HL-60 (cell line): Measurements from ENCODE around the gene SIN3A.
"Not testable (repeated sequence)": the region's sequence is repeated elsewhere in the genome, so short reads cannot be mapped to it uniquely, and the experiment has no call there.

Experiments
- DNase-seq, 2 experiments: peaks; one replicate each; pipeline ENCODE4 v3.0.0-alpha.2; 2010 to 2020; ENCODE audit warnings: low read depth in 1 of 2, low spot score in 1 of 2
- H3K27ac ChIP-seq: fragments of 250-450 bp; sonication (Bioruptor Pico); replicated peaks from 2 replicates; pipeline ENCODE4 v1.5.1; 2020; ENCODE audit warnings: mild to moderate bottlenecking, moderate library complexity
- H3K27me3 ChIP-seq: fragments of 250-450 bp; sonication (Bioruptor Pico); 2 replicates; pipeline ENCODE4 v1.5.1; 2021; ENCODE audit warnings: mild to moderate bottlenecking, moderate library complexity; ENCODE audit not compliant: insufficient read depth, poor library complexity, severe bottlenecking
- H3K4me3 ChIP-seq: replicated peaks from 2 replicates; pipeline ENCODE4 v1.5.1; 2011; ENCODE audit warnings: mild to moderate bottlenecking, control low read depth, low read length; ENCODE audit not compliant: insufficient read depth
- GABPA ChIP-seq: IDR thresholded peaks from 2 replicates; pipeline ENCODE4 v1.6.1; 2012; ENCODE audit warnings: low read depth
- POLR2AphosphoS5 ChIP-seq: IDR thresholded peaks from 2 replicates; pipeline ENCODE4 v1.6.1; 2012; ENCODE audit warnings: low read depth
- SPI1 ChIP-seq: IDR thresholded peaks from 2 replicates; pipeline ENCODE4 v1.6.1; 2012; ENCODE audit warnings: low read depth, mild to moderate bottlenecking, borderline replicate concordance
- TF ChIP-seq, protein P1 (sequence below): IDR thresholded peaks from 2 replicates; pipeline ENCODE4 v1.6.1; 2012; ENCODE audit warnings: low read depth; ENCODE audit not compliant: insufficient replicate concordance
- TF ChIP-seq, protein P2 (sequence below): IDR thresholded peaks from one replicate; pipeline ENCODE4 v1.5.1; 2011; ENCODE audit warnings: low read length, control low read depth, inconsistent platforms; ENCODE audit not compliant: insufficient read depth

The SIN3A gene

DNA sequence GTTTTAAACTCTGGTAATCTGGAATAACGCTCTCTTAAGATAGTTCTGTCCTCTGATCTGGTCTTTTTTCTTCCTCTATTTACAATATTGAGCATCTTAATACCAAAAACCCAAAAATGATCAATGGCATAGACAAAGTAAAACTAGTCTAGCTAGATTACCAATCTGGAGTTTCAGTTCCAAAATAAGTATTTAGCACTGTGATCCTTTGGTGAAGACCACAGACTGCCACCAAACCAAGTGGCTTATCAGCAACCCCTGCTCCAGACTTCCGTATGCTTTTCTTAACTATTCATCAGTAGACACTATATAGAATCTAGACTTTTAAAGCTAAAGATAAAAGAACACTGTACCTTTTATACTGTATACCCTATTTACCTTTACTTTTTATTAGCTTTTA lies 47.6 kb downstream of the SIN3A start:
- Histone ChIP-seq H3K27ac (no peak overlapping the region), H3K27me3 (no peaks in the 10 kb centered on the region), H3K4me3 (no peak overlapping the region)
- TF ChIP-seq SPI1 (no peak), GABPA (no peak), POLR2AphosphoS5 (no peak)
- TF ChIP-seq, protein P1, sequence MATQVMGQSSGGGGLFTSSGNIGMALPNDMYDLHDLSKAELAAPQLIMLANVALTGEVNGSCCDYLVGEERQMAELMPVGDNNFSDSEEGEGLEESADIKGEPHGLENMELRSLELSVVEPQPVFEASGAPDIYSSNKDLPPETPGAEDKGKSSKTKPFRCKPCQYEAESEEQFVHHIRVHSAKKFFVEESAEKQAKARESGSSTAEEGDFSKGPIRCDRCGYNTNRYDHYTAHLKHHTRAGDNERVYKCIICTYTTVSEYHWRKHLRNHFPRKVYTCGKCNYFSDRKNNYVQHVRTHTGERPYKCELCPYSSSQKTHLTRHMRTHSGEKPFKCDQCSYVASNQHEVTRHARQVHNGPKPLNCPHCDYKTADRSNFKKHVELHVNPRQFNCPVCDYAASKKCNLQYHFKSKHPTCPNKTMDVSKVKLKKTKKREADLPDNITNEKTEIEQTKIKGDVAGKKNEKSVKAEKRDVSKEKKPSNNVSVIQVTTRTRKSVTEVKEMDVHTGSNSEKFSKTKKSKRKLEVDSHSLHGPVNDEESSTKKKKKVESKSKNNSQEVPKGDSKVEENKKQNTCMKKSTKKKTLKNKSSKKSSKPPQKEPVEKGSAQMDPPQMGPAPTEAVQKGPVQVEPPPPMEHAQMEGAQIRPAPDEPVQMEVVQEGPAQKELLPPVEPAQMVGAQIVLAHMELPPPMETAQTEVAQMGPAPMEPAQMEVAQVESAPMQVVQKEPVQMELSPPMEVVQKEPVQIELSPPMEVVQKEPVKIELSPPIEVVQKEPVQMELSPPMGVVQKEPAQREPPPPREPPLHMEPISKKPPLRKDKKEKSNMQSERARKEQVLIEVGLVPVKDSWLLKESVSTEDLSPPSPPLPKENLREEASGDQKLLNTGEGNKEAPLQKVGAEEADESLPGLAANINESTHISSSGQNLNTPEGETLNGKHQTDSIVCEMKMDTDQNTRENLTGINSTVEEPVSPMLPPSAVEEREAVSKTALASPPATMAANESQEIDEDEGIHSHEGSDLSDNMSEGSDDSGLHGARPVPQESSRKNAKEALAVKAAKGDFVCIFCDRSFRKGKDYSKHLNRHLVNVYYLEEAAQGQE = no peak
- TF ChIP-seq, protein P2, sequence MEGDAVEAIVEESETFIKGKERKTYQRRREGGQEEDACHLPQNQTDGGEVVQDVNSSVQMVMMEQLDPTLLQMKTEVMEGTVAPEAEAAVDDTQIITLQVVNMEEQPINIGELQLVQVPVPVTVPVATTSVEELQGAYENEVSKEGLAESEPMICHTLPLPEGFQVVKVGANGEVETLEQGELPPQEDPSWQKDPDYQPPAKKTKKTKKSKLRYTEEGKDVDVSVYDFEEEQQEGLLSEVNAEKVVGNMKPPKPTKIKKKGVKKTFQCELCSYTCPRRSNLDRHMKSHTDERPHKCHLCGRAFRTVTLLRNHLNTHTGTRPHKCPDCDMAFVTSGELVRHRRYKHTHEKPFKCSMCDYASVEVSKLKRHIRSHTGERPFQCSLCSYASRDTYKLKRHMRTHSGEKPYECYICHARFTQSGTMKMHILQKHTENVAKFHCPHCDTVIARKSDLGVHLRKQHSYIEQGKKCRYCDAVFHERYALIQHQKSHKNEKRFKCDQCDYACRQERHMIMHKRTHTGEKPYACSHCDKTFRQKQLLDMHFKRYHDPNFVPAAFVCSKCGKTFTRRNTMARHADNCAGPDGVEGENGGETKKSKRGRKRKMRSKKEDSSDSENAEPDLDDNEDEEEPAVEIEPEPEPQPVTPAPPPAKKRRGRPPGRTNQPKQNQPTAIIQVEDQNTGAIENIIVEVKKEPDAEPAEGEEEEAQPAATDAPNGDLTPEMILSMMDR = no peak
- DNase-seq = no peak

DNA sequence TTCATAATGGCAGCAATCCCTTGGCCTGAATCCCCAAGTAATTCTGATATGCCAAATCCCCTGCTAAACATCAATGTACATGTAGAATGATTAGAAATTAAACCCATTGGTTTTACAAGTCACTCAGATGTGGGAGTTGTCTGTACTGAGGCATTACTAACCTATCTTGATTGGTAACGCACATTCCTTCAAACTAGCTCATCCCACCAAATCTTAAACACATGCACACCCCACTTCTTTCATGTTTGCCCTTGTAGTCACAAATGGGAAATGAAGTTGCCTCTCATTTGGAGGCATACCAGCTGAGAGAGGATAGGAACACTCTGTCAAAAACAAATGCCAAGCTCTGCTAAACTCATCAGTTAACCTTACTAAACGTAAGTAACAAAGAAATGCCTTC lies 54.0 kb downstream of the SIN3A start:
- Histone ChIP-seq H3K4me3 (no peak overlapping the region), H3K27me3 (no peaks in the 10 kb centered on the region), H3K27ac (no peak overlapping the region)
- TF ChIP-seq POLR2AphosphoS5 (no peak), SPI1 (no peak), GABPA (no peak)
- TF ChIP-seq, protein P1 = no peak
- TF ChIP-seq, protein P2 = no peak
- DNase-seq = no peak

DNA sequence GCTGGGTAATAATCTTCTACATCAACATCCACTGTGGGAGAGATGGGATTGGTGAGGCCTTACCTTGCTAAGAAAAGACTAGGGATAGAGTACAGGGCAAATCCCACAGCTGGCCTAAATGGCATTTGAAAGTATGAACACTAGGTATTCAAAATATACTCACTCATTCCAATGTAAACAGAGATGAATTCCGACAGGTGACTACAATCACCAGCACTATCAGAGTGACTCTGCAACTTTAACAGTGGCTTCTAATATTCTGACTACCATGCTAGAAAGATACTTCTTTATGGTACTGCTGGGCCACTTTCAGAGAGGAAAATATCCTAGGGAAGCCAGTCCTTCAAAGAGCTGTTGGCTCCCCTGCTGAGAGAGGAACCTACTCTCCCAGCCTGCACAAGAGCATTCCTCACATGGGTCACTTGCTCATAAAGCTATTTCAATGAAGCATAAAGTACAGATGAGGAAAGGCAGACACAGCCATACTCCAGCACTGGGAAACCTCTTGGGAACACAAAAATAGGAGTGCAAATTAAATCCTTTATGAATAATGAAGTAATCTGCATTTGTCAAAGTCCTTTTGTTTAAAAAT lies 61.6 kb downstream of the SIN3A start:
- no peak overlapping the region for H3K27ac ChIP-seq
- DNase-seq = no peak
- no peak overlapping the region for H3K4me3 ChIP-seq
- no peaks in the 10 kb centered on the region for H3K27me3 ChIP-seq
- no peak for TF ChIP-seq SPI1
- TF ChIP-seq GABPA = no peak
- TF ChIP-seq, protein P1 = no peak
- TF ChIP-seq POLR2AphosphoS5 = no peak
- TF ChIP-seq, protein P2 = no peak

DNA sequence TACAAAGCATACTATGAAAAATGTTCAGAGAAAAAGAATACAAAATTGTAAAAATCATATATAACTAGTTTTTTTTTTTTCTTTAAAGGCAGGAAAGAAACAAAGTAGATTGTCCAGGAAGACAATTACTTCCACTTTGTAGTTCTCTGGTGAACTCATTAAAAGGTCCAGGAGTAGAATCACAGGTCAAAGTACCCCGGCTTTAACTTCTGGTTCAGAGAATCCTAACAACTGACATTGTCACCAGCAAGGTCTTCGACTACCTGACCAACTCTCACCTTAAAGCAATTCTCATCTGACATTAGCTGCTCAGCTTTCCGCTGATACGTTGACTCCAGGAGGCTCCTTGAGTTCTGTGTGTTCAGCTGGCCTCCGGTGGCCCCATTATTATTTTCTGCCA lies 67.5 kb downstream of the SIN3A start:
- H3K27me3 ChIP-seq = not testable (repeated sequence)

More for the DNA sequence above, 67.5 kb downstream of the SIN3A start:
- H3K27ac ChIP-seq, H3K4me3 ChIP-seq, DNase-seq: not testable (repeated sequence)
